Testis (tissue), 2 donors: ENCODE results near the gene PHF12.

ENCODE experiments used
- CTCF ChIP-seq, 3 experiments: fragments of 450-650 bp in 2 of 3; fragments of 200-600 bp in 1 of 3; sonication (generic) in 1 of 3; IDR thresholded peaks; one replicate each; pipeline ENCODE4 v1.5.1; 2016 to 2019; ENCODE audit warnings: antibody characterized with exemption in 3 of 3, mild to moderate bottlenecking in 2 of 3, moderate library complexity in 1 of 3
- POLR2A ChIP-seq: fragments of 450-650 bp; IDR thresholded peaks from one replicate; pipeline ENCODE4 v1.6.1; 2017; ENCODE audit warnings: antibody characterized with exemption, mild to moderate bottlenecking, moderate library complexity

GRCh38 chr17:28885951-28886350, 65.4 kb downstream of the PHF12 start:
- TF ChIP-seq CTCF (IDR thresholded peaks at IDR 0.05) (no peak), POLR2A (no peak)
